Measurements from ENCODE around the gene FILIP1.

FILIP1 gene

GRCh38 chr6:75484535-75484934 lies 9.1 kb downstream of the FILIP1 start:
- no peak for DNase-seq (ENCODE audit: low read depth in 1 of 2, low spot score in 1 of 2)
- Histone ChIP-seq H3K27me3 (ENCODE audit: insufficient read depth, poor library complexity, severe bottlenecking) (no peaks in the 10 kb centered on the region), H3K27ac (replicated peaks) (no peak overlapping the region), H3K4me3 (replicated peaks; ENCODE audit: insufficient read depth, low read length) (no peak overlapping the region)
- TF ChIP-seq GABPA (IDR thresholded peaks at IDR 0.05; ENCODE audit: low read depth) (no peak), POLR2AphosphoS5 (IDR thresholded peaks at IDR 0.05; ENCODE audit: low read depth) (no peak), SPI1 (IDR thresholded peaks at IDR 0.05; ENCODE audit: borderline replicate concordance, low read depth) (no peak)
- TF ChIP-seq, protein P1, sequence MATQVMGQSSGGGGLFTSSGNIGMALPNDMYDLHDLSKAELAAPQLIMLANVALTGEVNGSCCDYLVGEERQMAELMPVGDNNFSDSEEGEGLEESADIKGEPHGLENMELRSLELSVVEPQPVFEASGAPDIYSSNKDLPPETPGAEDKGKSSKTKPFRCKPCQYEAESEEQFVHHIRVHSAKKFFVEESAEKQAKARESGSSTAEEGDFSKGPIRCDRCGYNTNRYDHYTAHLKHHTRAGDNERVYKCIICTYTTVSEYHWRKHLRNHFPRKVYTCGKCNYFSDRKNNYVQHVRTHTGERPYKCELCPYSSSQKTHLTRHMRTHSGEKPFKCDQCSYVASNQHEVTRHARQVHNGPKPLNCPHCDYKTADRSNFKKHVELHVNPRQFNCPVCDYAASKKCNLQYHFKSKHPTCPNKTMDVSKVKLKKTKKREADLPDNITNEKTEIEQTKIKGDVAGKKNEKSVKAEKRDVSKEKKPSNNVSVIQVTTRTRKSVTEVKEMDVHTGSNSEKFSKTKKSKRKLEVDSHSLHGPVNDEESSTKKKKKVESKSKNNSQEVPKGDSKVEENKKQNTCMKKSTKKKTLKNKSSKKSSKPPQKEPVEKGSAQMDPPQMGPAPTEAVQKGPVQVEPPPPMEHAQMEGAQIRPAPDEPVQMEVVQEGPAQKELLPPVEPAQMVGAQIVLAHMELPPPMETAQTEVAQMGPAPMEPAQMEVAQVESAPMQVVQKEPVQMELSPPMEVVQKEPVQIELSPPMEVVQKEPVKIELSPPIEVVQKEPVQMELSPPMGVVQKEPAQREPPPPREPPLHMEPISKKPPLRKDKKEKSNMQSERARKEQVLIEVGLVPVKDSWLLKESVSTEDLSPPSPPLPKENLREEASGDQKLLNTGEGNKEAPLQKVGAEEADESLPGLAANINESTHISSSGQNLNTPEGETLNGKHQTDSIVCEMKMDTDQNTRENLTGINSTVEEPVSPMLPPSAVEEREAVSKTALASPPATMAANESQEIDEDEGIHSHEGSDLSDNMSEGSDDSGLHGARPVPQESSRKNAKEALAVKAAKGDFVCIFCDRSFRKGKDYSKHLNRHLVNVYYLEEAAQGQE (IDR thresholded peaks at IDR 0.05; ENCODE audit: insufficient replicate concordance, low read depth): no peak
- TF ChIP-seq, protein P2, sequence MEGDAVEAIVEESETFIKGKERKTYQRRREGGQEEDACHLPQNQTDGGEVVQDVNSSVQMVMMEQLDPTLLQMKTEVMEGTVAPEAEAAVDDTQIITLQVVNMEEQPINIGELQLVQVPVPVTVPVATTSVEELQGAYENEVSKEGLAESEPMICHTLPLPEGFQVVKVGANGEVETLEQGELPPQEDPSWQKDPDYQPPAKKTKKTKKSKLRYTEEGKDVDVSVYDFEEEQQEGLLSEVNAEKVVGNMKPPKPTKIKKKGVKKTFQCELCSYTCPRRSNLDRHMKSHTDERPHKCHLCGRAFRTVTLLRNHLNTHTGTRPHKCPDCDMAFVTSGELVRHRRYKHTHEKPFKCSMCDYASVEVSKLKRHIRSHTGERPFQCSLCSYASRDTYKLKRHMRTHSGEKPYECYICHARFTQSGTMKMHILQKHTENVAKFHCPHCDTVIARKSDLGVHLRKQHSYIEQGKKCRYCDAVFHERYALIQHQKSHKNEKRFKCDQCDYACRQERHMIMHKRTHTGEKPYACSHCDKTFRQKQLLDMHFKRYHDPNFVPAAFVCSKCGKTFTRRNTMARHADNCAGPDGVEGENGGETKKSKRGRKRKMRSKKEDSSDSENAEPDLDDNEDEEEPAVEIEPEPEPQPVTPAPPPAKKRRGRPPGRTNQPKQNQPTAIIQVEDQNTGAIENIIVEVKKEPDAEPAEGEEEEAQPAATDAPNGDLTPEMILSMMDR (IDR thresholded peaks at IDR 0.05; ENCODE audit: insufficient read depth, low read length): no peak

GRCh38 chr6:75483136-75483952 lies 10.3 kb downstream of the FILIP1 start:
- H3K4me3 ChIP-seq (replicated peaks; ENCODE audit: insufficient read depth, low read length): no peak overlapping the region
- TF ChIP-seq, protein P1 (IDR thresholded peaks at IDR 0.05; ENCODE audit: insufficient replicate concordance, low read depth): no peak
- TF ChIP-seq SPI1 (IDR thresholded peaks at IDR 0.05; ENCODE audit: borderline replicate concordance, low read depth) (no peak), GABPA (IDR thresholded peaks at IDR 0.05; ENCODE audit: low read depth) (no peak), POLR2AphosphoS5 (IDR thresholded peaks at IDR 0.05; ENCODE audit: low read depth) (no peak)
- TF ChIP-seq, protein P2 (IDR thresholded peaks at IDR 0.05; ENCODE audit: insufficient read depth, low read length): no peak
- no peak overlapping the region for H3K27ac ChIP-seq (replicated peaks)

DNA sequence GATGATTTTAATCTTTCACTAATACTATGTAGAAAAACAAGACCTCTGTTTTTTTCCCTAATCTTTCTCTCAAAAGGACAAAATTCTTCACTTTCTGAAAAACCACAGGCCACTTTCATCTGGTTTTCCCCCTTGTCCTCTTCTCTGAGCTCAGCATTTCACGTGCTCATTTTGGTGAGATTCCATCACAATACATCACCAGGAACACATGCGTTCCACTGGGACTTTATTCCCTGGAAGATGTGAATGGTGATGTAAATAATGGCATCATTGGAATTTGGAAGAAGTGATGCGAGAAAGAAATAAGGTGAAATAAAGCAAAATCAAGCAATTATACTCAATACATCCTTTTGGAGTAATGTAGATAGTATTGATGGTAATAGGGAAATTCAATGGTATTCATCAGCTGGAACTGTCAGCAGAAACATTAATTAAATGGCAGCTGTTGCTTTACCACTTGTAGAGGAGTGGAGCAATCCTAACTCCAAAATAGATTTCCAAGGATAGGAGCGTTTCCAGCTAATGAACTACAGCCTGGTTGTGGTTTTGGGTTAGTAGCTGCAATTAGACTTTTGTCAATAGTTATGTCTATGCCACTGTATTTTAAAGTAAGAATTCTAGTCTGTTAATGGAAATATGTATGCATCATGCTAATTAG lies 11.5 kb downstream of the FILIP1 start:
- no peaks in the 10 kb centered on the region for H3K27me3 ChIP-seq (ENCODE audit: insufficient read depth, poor library complexity, severe bottlenecking)
- no peak overlapping the region for H3K27ac ChIP-seq (replicated peaks)
- TF ChIP-seq, protein P2 (IDR thresholded peaks at IDR 0.05; ENCODE audit: insufficient read depth, low read length): no peak
- TF ChIP-seq POLR2AphosphoS5 (IDR thresholded peaks at IDR 0.05; ENCODE audit: low read depth) (no peak), SPI1 (IDR thresholded peaks at IDR 0.05; ENCODE audit: borderline replicate concordance, low read depth) (no peak), GABPA (IDR thresholded peaks at IDR 0.05; ENCODE audit: low read depth) (no peak)
- TF ChIP-seq, protein P1 (IDR thresholded peaks at IDR 0.05; ENCODE audit: insufficient replicate concordance, low read depth): no peak
- no peak overlapping the region for H3K4me3 ChIP-seq (replicated peaks; ENCODE audit: insufficient read depth, low read length)
- no peak for DNase-seq (ENCODE audit: low read depth in 1 of 2, low spot score in 1 of 2)

More at GRCh38 chr6:75483136-75483952, 10.3 kb downstream of the FILIP1 start:
- H3K27me3 ChIP-seq (ENCODE audit: insufficient read depth, poor library complexity, severe bottlenecking): no peaks in the 10 kb centered on the region
- DNase-seq (ENCODE audit: low read depth in 1 of 2, low spot score in 1 of 2): no peak

All from HL-60 (cell line).